WTC11 (cell line): Measurements from ENCODE around the gene SRP9. TPM values are rescaled to one million over a fixed set of nuclear protein-coding genes. Genes with fewer than 3 reads are reported as not detected.

Source experiments
- ATAC-seq: fragments of 200-7000 bp; cut with Tn5 transposase; 2 replicates; pipeline ENCODE4 v1.10.0; 2021; ENCODE audit warnings: mild to moderate bottlenecking, moderate library complexity
- CTCF ChIA-PET: fragments of 300-600 bp; sonication (Branson Sonifier 250); formaldehyde crosslinking; loops from one replicate; lab custom pipeline; 2021; ENCODE audit warnings: antibody characterized with exemption; lab: Charles Lee
- POLR2A ChIA-PET: fragments of 350-600 bp; sonication (Branson Sonifier 250); formaldehyde crosslinking; loops from one replicate; lab custom pipeline; 2021; ENCODE audit warnings: antibody characterized with exemption; lab: Charles Lee
- DNase-seq: peaks from one replicate; pipeline ENCODE4 v3.0.0; 2021; ENCODE audit warnings: low spot score
- H3K27ac Mint-ChIP-seq: 2 replicates; pipeline ENCODE4 v1.8.0; 2021; ENCODE audit warnings: mixed read lengths
- H3K27me3 Mint-ChIP-seq: 2 replicates; pipeline ENCODE4 v1.8.0; 2021; ENCODE audit warnings: low read depth, mild to moderate bottlenecking, moderate library complexity, mixed read lengths
- H3K36me3 Mint-ChIP-seq: 2 replicates; pipeline ENCODE4 v1.8.0; 2021; ENCODE audit warnings: mixed read lengths
- H3K4me1 Mint-ChIP-seq: 2 replicates; pipeline ENCODE4 v1.8.0; 2022; ENCODE audit warnings: mixed read lengths
- H3K4me3 Mint-ChIP-seq: 2 replicates; pipeline ENCODE4 v1.8.0; 2021; ENCODE audit warnings: mild to moderate bottlenecking, moderate library complexity, mixed read lengths
- H3K9me3 Mint-ChIP-seq: 2 replicates; pipeline ENCODE4 v1.8.0; 2021; ENCODE audit warnings: mixed read lengths
- CTCF ChIP-seq: fragments of 200-600 bp; IDR thresholded peaks from 2 replicates; pipeline ENCODE4 v1.8.0; 2022; ENCODE audit warnings: antibody characterized with exemption
- EMX1 ChIP-seq: fragments of 250-450 bp; sonication (Bioruptor Pico); IDR thresholded peaks from 2 replicates; pipeline ENCODE4 v1.8.0; 2021; ENCODE audit warnings: mild to moderate bottlenecking
- ESRRA ChIP-seq: sonication (generic); formaldehyde crosslinking; IDR thresholded peaks from 2 replicates; pipeline ENCODE4 v1.8.1; 2022; ENCODE audit warnings: mild to moderate bottlenecking, missing genetic modification reagents, borderline replicate concordance
- GABPB1 ChIP-seq: sonication (generic); formaldehyde crosslinking; IDR thresholded peaks from 2 replicates; pipeline ENCODE4 v1.8.1; 2023; ENCODE audit warnings: mild to moderate bottlenecking, missing genetic modification reagents
- GTF2I ChIP-seq: fragments of 250-450 bp; sonication (Bioruptor Pico); conservative IDR thresholded peaks from 2 replicates; pipeline ENCODE4 v1.4.0; 2021; ENCODE audit warnings: mild to moderate bottlenecking
- NR3C1 ChIP-seq: sonication (generic); formaldehyde crosslinking; conservative IDR thresholded peaks from 2 replicates; pipeline ENCODE4 v1.8.1; 2023; ENCODE audit warnings: low read depth, mild to moderate bottlenecking, missing genetic modification reagents
- PRDM15 ChIP-seq: sonication (generic); formaldehyde crosslinking; IDR thresholded peaks from 2 replicates; pipeline ENCODE4 v1.8.0; 2022; ENCODE audit warnings: missing genetic modification reagents
- SMAD4 ChIP-seq: sonication (generic); formaldehyde crosslinking; IDR thresholded peaks from 2 replicates; pipeline ENCODE4 v1.8.0; 2022; ENCODE audit warnings: mild to moderate bottlenecking, missing genetic modification reagents
- SP1 ChIP-seq: sonication (generic); formaldehyde crosslinking; conservative IDR thresholded peaks from 2 replicates; pipeline ENCODE4 v1.8.1; 2022; ENCODE audit warnings: missing genetic modification reagents
- TEAD1 ChIP-seq: sonication (generic); formaldehyde crosslinking; IDR thresholded peaks from 2 replicates; pipeline ENCODE4 v1.8.0; 2022; ENCODE audit warnings: mild to moderate bottlenecking, missing genetic modification reagents
- ZNF138 ChIP-seq: sonication (generic); formaldehyde crosslinking; conservative IDR thresholded peaks from 2 replicates; pipeline ENCODE4 v1.8.1; 2022; ENCODE audit warnings: mild to moderate bottlenecking, moderate library complexity, missing genetic modification reagents
- ZNF317 ChIP-seq: sonication (generic); formaldehyde crosslinking; IDR thresholded peaks from 2 replicates; pipeline ENCODE4 v1.8.1; 2023; ENCODE audit warnings: low read depth, mild to moderate bottlenecking, moderate library complexity, missing genetic modification reagents, borderline replicate concordance
- ZNF396 ChIP-seq: fragments of 250-450 bp; sonication (Bioruptor Pico); IDR thresholded peaks from 2 replicates; pipeline ENCODE4 v1.8.0; 2021; ENCODE audit warnings: mild to moderate bottlenecking, moderate library complexity, borderline replicate concordance
- ZNF416 ChIP-seq: fragments of 250-450 bp; sonication (Bioruptor Pico); IDR thresholded peaks from 2 replicates; pipeline ENCODE4 v1.9.0; 2021; ENCODE audit warnings: mild to moderate bottlenecking, inconsistent platforms
- total RNA-seq: library from RNA; stranded (reverse); gene quantifications from 3 replicates; pipeline ENCODE4 v1.2.3, GENCODE V29; 2021

The SRP9 gene
- total RNA-seq, 1 experiment from 2014 or later, result 375 TPM

- ATAC-seq, result no peak
- Mint-ChIP-seq H3K4me3 (no peak overlapping the region), H3K27ac (peak overlapping the region; percentile 84; the same call in 1 of the 2 replicates)
Observed at GRCh38 chr1:225812488-225813213, 35.0 kb downstream of the SRP9 start.

GRCh38 chr1:225813214-225813964 lies 35.8 kb downstream of the SRP9 start:
- Mint-ChIP-seq H3K27me3 (peaks cover 3% of the 10 kb centered on the region; the same call in 1 of the 2 replicates), H3K4me1 (peaks cover 57% of the 10 kb centered on the region), H3K27ac (peak overlapping the region; percentile 34; the same call in 1 of the 2 replicates), H3K4me3 (no peak overlapping the region), H3K36me3 (peaks cover 6% of the 10 kb centered on the region; the same call in 1 of the 2 replicates), H3K9me3 (no peaks in the 10 kb centered on the region)
- POLR2A ChIA-PET, result interaction anchor here (0.5 to 0.9 kb wide), 3 partner anchors 69 to 489 kb away, joined by 3 to 4 read pairs (median 3); partner anchors contain the start of gene TMEM63A
- CTCF ChIA-PET, result interaction anchor here (1.1 to 5.4 kb wide), 7 partner anchors 9 to 338 kb away, joined by 3 to 45 read pairs (median 8); partner anchors contain the start of gene SRP9
- ATAC-seq, result peak; percentile 12
- TF ChIP-seq TEAD1 (CRISPR knock-in tag), result 0 out of 2 replicates have a peak, but pooled peaks have one; percentile 43
- TF ChIP-seq GABPB1, result peak; percentile 82
- TF ChIP-seq PRDM15 (CRISPR knock-in tag), result no peak
- TF ChIP-seq ZNF317 (CRISPR knock-in tag), result peak; percentile 56; the same call in 1 of the 2 replicates
- DNase-seq, result no peak

More at GRCh38 chr1:225812488-225813213, 35.0 kb downstream of the SRP9 start:
- CTCF ChIA-PET, result interaction anchor here (1.2 to 5.4 kb wide), 7 partner anchors 10 to 338 kb away, joined by 3 to 45 read pairs (median 8); partner anchors contain the start of gene SRP9
- TF ChIP-seq GTF2I (CRISPR knock-in tag), result no peak
- DNase-seq, result no peak
- POLR2A ChIA-PET, result interaction anchor here (0.9 kb wide), 1 partner anchor 70 kb away, joined by 3 read pairs; the partner anchor contains the start of gene TMEM63A
- Mint-ChIP-seq H3K27me3 (peaks cover 3% of the 10 kb centered on the region; the same call in 1 of the 2 replicates), H3K4me1 (peaks cover 50% of the 10 kb centered on the region), H3K9me3 (no peaks in the 10 kb centered on the region), H3K36me3 (peaks cover 6% of the 10 kb centered on the region; the same call in 1 of the 2 replicates)

- no peak overlapping the region for H3K4me3 Mint-ChIP-seq
- CTCF ChIA-PET, result interaction anchor here (1.1 to 3.0 kb wide), 4 partner anchors 8 to 339 kb away, joined by 7 to 16 read pairs (median 8); no protein-coding TSS in a partner anchor
- no peak for ATAC-seq
Observed at GRCh38 chr1:225814381-225814780, 36.8 kb downstream of the SRP9 start.

More at GRCh38 chr1:225814381-225814780, 36.8 kb downstream of the SRP9 start:
- DNase-seq, result no peak
- Mint-ChIP-seq H3K9me3 (no peaks in the 10 kb centered on the region), H3K4me1 (peaks cover 58% of the 10 kb centered on the region)
- TF ChIP-seq EMX1, result no peak
- TF ChIP-seq ESRRA (CRISPR knock-in tag), result no peak
- TF ChIP-seq CTCF, result no peak
- TF ChIP-seq ZNF416 (CRISPR knock-in tag), result no peak
- TF ChIP-seq SMAD4 (CRISPR knock-in tag), result no peak
- TF ChIP-seq ZNF138 (CRISPR knock-in tag), result no peak
- no peak for TF ChIP-seq NR3C1 (CRISPR knock-in tag)
- TF ChIP-seq SP1 (CRISPR knock-in tag), result no peak
- TF ChIP-seq ZNF396, result no peak
- no peak for TF ChIP-seq PRDM15 (CRISPR knock-in tag)
- TF ChIP-seq, all 79 proteins: peak for 0
- H3K36me3 Mint-ChIP-seq, result peaks cover 6% of the 10 kb centered on the region; the same call in 1 of the 2 replicates
- H3K27me3 Mint-ChIP-seq, result no peaks in the 10 kb centered on the region
- no peak overlapping the region for H3K27ac Mint-ChIP-seq
- POLR2A ChIA-PET, result no interaction called here
